Daoy (cell line): ENCODE results near the gene PTPN3. TPM values are rescaled to one million over a fixed set of nuclear protein-coding genes. Genes with fewer than 3 reads are reported as not detected.
A peak's percentile ranks its signal among the peaks of the same experiment; 100 is the strongest.

Source experiments
- DNase-seq: peaks from one replicate; pipeline ENCODE4 v3.0.0-alpha.2; 2015; ENCODE audit warnings: low read depth
- total RNA-seq: library from RNA; depleted of rRNA; stranded (reverse); fragments of >200 nt; shearing (Covaris generic); gene quantifications from 2 replicates; pipeline ENCODE4 v1.2.3, GENCODE V29; 2014

The PTPN3 gene
- total RNA-seq, 1 experiment from 2014 or later = 10.4 TPM

DNA sequence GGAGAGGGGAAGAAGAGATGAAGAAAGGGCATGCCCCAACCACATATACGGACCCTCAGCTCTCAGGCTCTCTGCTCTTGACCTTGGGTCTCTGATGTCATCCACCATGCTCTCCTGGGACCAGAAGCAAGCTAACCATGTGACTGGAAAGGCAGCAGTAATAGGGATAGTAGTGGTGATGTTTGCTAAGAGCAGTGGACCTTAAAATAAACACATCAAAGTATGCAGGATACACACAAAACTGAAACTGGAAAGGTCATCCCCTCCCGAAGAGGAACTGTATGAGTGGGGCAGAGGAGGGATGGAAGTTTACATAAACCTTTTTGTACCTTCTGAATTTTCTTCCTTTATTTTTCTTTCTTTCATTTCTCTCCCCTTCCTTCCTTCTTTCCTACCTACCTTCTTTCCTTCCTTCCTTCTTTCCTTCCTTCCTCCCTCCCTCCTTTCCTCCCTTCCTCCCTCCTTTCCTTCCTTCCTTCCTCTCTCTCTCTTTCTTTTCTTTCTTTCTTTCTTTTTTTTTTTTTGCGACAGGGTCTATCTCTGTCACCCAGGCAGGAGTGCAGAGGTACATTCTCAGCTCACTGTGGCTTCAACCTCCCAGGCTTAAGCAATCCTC is 8.1 kb upstream of the PTPN3 start:
- no peak for DNase-seq

DNA sequence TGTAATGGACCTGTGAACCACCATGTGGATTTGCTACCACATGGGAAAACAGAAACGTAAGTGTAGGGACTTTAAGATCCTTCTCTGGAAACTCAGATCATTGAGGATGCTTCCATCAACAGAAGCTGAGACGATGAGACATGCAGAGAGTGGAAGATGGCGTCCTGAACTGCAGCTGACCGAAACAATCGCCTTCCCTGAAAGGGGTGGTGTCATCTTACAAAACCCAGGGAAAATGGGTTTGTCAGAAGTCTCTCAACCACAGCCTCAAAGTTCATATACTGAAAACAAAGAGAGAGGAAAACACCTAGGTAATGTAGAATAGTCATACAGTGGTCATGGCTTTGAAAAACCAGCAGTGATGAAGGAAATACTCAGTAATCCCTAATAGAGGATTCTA is 6.6 kb upstream of the PTPN3 start:
- DNase-seq = no peak

DNA sequence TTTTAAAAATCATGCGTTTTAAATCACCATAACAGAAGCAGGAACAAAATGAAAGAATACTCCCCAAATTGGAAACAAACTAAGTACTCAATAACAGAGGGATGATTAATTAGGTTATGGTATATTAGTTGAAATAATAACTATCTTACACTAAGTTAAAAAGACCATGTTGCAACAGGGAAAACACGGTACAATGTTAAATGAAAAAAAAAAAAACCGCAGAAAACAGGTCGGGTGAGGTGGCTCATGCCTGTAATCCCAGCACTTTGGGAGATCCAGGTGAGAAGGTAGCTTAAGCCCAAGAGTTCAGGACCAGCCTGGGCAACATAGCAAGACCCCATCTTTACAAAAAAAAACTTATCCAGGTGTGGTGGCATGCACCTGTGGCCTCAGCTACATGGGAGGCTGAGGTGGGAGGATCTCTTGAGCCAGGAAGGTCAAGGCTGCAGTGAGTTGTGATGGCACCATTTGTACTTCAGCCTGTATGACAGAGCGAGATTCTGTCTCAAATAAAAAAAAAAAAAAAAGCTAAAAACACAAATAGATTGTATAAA is 2.4 kb upstream of the PTPN3 start:
- DNase-seq = no peak

DNA sequence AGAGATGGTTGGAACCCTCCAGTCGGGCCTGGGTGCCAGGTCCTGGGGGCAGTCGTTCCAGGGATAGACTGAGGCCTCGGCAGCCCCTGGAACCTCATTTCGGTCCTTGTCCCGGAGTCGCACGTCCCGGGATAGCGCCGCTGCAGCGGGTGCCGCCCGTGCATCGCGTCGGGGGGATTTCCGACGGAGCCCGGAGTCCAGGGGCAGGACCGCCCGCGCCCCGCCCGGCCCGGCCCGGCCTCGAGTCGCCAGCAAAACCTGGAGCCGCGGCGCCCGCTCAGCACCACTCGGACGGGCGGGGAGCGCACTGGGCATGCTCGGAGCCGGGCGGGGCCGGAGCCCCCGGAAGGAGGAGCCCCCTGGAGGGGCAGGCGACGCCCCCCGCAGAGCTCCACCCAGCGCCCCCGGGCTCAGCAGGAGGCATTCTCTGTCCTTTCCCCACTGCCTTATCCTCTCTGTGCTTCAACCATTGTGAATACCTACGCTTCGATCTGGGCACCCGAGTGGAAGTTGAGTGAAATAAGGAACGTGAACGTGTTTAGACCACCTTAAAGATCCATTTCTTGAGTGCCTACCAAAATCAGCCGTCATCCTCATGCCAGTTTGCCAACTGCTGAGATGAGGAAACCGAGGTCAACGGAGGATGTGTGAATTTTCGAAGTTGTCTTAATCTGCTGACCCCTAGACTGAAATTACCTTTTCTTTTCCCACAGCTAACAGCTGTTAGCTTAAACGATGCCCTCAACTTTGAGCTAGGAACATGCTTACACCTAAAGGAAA is 1.7 kb upstream of the PTPN3 start:
- DNase-seq = peak; percentile 94

DNA sequence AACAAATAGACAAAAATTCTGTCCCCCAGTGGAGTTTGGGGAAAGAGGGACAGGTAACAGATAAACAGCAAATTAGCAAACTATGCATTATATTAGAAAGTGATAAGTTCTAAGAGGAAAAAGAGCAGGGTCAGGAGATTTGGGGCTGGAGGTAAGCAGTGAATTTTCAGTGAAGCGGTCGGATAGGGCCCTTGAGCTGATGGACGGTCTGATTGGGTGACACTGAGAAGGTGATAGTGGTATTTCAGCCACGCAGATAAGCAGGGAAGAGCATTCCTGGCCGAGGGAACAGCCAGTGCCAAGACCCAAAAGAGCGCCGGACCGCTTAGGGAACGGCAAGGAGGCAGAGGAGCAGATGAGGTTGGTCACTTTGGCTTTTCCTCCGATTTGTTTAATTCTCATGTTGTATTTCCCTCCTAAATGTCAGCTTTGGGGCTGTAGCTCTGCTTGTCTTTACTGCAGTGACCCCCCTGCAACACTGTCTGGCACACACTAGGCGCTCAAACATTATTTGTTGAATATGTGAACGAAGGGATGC is 1.1 kb upstream of the PTPN3 start:
- no peak for DNase-seq

DNA sequence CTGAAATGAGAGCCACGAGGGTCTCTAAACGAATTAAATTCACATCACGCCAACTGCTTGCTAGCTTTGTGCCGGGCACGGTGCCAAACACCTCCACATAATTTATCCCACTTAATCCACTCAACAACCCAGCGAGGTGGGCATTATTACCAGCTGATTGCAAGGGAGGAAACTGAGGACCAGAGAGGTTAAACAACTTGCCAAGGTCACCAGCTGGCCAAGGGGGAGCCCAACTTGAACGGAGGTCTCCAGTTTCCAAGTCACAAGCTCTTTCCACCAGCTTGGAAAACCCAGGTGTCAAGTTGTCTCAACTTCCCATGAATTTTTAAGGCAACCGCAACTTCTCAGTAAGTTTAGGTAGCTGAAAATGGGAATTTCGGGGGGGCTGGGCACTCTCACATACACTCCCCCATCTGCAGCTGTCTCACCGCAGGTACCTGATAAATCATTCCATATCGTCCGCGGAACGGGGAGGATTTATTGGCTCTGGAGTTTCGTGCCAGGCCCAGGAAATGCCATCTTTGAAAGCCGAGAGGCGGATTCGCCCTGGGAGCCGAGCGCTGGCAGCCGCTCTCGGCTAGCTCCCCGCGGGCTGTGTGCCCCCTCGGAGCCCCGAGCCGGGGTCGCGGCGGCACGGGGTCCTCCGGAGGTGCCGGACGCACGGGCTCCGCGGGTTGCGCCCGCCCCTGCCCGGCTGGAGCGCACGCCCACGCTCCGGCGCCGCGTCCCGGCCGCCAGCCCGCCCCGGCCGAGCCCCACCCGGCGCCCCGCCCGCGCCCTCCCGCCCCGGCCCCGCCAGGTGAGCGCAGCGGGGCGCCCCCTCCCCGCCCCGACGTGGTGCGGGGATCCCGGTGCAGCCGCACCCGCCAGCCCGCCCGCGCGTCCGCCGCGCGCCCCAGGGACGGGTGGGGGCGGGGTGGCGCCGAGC is 617 bp downstream of the PTPN3 start:
- peak; percentile 65 for DNase-seq

DNA sequence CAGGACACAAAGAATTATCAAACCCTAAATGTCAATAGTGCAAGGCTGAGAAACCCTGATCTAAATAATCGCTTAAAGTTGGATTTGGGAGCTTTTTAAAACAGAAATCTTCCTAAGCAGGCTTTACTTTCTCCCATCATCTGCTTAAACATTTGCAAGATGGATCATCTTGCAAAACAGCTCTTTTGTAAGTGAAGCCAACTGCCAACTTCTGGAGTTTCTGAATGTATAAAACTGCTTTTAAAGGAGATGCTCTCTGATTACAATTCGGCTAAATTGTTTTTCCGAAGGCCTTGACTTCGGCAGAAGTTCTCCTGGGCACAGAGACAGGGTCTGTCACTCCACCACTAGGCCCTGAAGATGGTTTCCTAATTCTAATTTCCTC is 1.3 kb downstream of the PTPN3 start:
- no peak for DNase-seq

DNA sequence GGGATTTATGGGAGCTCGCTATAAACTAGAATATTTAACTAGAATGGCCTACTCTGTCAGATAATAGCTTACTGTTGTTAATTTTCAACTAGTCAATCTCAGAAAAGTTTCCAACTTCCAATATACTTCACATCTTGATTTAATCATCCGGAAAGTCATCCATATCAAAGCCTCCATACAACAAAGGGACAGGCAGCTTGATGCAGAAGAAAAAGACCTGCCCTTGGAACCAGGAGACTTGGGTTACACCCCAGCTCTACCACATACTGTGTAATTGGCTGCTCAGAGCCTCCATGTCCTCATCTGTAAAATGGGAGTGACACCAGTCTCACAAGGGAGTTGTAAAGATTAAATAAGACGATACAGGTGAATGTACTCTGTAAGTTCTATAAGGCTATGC is 1.9 kb downstream of the PTPN3 start:
- DNase-seq = no peak

DNA sequence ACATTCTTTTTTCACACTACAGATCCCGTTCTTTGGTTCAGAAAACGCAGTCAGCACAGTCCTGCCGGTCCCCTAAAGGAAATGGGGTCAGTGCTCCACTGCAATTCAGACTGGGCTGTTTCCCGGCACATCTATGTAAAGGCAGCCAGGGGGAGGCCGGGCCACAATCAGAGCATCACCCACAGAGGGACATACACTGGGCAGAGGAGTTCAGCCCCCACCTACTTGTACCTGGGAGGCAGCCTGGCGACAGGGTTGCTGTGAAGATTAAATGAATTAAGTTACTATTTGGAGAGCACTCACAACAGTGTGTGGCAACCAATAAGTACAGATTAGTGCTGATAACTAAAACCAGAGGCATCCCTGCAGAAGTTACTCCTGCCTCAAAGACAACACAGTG is 4.5 kb downstream of the PTPN3 start:
- no peak for DNase-seq

DNA sequence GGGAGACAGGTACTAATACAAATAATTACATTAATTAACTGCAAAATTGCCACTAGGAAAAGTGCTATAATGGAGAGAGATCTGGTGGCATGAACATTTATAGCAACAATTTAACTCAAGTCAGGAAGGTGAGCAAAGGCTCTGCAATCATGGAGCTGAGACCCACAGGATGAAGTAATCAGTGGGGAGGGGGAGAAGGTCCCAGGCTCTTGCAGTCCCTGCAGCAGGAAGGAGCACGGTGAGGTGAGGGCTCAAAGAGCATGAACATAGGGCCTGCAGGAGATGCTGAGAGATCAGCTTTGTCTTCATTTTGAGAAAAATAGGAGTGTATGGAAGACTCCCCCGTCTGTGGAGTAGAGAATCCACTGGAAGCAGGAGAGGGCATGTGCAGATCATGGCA is 6.5 kb downstream of the PTPN3 start:
- DNase-seq = no peak

DNA sequence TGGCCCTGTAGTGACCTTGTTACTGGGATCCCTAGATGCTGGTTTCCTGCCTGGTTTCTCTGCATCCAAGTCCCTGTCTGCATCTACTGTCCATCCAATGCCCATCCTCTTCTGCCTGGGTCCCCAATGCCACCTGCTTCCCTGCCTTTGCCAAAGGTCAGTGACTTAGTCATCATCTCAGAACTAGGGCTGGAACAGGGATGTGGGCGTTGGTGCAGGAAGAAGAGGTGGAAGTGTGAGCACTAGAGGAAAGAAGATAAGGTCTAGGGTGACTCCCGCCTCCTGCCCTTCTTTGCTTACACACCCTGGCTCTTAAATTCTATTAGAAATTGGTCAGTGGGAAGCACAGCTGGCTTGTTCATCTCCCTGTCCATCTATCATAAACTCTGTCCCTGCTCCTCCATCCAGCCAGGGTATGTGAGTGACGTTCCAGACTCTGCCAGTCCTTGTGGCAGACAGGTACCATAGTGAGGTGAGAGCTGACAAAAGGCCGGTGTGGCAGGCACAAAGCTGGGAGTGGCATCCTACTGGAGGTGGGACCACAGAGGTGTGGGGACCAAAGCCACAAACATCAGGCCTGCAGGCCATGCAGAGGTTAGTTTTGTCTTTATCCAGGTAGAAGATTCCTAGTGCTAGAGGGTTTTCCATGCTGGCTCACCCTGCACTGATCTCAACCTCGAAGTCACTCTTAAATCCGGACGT is 9.2 kb downstream of the PTPN3 start:
- DNase-seq = no peak

DNA sequence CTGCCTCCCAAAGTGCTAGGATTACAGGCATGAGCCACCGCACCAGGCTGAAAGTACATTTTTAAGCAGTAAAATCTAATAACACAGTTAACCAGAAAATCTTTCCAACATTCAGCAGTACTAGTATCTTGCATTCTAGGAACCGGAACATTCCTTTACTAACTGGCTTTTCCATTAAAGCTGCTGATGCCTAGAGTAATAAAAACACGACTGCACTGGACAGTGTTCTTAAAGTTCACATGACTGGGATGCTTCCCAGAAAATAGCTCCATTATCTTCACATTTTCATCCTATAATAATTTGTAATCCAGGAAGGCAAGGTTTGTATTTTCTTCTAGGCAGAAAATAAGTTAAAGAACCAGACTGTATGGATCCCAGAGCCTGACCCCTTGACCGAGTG is 9.8 kb downstream of the PTPN3 start:
- DNase-seq = no peak

DNA sequence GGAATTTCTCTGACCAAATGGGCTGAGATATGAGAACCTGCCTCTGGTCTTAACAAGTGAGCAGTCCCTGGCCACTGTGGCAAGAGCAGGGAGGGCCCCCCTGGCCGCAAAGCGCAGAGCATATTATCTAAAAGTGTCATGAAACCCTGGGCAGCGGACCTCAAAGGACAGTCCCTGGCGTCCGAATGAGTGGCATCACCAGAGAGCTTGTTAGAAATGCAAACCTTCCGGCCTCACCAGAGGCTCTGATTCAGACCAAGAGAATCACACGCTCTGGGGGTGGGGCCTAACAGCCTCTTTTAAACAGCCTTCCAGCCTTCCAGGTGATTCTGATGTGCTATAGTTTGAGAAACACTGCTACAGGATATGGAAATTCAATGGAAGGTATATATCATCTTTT is 10.9 kb downstream of the PTPN3 start:
- no peak for DNase-seq

DNA sequence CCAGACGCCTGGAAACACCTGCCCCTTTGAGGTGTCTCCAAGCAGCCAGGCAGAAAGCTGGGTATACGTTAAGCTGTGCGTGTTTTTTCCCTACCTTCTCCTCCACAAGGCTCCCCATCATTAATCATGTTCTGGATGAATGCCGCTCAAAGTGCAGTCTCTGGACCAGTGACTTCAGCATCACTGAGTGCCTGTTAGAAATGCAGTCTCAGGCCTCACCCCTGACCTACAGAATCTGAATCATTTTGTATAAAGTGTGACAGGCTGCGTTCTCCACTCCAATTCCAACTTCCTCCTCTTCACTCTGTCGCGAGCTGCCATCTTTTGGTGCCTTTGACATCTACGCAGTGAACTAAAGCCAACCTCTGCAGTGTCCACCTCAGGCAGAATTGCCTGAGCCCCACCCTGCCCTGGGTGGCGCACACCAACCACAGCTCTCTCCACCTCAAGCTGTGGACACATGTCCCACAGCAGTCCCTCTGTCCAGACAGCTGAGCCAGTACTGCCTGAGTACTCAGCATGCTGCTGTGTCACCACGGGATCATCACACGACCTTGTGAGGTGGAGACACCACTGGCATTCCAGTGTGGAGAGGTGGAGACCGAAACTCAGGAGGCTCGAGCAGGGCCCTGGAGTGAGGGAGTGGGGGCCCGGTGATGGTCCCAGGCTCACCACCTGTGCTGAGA is 14.2 kb downstream of the PTPN3 start:
- no peak for DNase-seq

DNA sequence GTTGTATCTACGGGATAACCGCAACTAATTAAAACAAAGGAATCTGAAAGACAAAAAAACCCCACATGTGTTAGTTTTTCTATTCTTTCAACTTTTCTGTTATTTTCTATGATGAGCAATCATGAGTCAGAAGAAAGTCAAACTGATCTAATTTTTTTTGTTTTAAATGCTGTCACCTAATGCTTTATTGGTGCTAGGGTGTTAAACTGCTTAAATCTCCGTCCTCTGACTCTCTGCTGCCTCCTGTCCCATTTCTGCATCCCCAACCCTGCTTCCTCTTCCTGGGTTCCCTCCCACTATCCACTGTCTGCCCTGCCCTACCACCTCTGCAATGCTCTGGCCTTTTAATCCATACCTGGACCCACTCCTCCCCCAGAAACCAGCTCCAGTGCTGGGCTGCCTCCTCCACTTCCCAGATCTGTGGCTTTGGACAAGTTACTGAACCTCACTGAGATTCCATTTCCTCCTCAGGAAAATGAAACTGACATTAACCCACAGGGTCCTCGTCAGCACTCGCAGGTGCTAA is 15.7 kb downstream of the PTPN3 start:
- DNase-seq = no peak

DNA sequence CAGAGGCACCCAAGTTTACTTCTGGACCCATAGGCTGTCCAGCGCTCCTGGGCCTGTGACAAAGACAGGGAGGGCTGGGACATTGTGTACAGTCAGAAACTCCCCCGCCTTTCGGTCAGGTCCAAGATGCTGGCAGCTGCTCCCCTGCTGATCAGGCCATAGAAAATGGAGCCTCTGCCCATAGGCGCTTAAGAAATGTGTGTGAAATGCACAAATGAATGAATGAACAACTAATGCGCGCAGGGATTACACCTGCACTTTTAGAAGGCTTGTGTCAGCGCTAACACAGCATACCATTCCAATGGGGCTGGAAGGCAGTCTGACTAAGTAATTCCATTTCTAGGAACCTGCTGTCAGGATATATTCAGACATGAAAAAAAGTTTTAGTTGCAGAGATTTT is 16.3 kb downstream of the PTPN3 start:
- no peak for DNase-seq

DNA sequence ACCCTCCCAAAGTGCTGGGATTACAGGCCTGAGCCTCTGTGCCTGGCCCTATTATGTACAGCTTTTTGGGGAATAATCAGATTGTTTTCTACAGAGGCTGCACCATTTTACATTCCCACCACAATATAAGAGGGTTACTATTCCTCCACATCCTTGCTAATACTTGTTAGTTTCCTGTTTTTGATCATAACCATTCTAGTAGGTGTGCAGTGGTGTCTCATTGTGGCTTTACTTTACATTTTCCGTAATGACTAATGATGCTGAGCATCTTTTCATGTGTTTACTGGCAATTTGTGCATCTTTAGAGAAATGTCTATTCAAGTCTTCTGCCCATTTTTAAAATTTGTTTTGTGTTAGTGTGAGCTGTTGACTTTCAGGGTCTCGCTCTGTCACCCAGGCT is 18.3 kb downstream of the PTPN3 start:
- DNase-seq = no peak

DNA sequence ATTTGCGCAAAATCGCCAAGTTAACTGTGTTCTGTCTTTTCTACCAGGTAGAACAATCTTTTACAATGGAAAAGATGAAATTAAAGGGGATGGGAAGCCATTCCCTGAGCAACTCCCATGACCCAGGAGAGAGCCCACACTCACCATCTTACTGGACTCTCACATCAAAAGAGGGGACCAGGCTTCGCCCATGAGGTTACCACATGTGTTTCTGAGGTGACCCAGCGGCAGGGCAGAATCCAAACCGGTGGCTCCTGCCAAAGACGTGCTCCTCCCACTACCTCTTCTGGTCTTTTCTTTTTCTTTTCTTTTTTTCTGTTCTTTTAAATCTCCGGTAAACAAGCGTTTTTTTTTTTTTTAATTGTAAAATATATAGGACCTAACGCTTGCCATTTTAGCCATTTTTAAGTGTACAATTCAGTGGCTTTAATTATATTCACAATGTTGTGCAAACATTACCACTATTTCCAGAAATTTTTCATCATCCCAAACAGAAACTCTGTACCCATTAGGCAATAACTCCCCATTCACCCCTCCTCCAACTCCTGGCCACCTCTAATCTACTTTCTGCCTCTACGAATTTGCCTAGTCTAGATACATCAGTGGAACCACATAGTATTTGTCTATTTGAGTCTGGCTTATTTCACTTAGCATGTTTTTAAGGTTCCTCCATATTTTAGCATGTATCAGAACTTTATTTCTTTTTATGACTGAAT is 19.3 kb downstream of the PTPN3 start:
- no peak for DNase-seq

DNA sequence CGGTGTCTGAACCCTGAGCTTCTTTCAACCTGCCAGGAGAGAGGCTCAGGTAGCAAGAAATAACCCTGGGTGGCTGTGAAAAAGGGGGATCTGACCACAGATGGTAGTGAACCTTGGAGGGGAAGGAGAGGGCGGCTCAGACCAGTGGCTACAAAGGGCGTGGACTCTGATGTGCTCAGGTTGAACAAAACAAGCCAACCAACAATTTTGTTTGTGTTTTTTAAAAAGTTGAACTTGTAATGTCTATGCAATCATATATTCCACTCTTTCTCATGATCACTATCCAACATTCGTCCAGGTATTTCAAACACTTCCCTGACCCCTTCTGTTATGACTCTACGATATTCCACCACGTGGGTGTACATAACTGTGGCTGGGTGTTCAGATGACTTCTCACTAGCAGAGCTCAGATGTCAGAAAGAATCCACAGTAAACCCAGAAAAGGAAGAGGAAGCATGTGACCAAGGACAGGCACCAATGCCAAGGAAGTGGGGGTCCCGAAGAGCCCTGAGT is 20.0 kb downstream of the PTPN3 start:
- DNase-seq = no peak
